ENCODE data around the gene ATP5F1D. TPM values are rescaled to one million over a fixed set of nuclear protein-coding genes. Genes with fewer than 3 reads are reported as not detected.
A peak's percentile ranks its signal among the peaks of the same experiment; 100 is the strongest.

ATP5F1D gene
- total and polyA plus RNA-seq, 11 donors: 201 to 1,034 (median 459) TPM

GRCh38 chr19:1229924-1230782, 11.4 kb upstream of the ATP5F1D start:
- ATAC-seq (no peak), DNase-seq (no peak)
- no peak overlapping the region for H3K4me3 ChIP-seq
- WGBS, 4 donors: 91 to 92% (median 92%) methylated on average over 12 to 61 of the region's 61 CpGs
- no peak overlapping the region for H3K27ac ChIP-seq
- TF ChIP-seq CTCF (IDR thresholded peaks at IDR 0.05) (no peak), POLR2A (IDR thresholded peaks at IDR 0.05) (no peak)
- peaks cover 0 to 34% (median 27%) of the 10 kb centered on the region in 9 donors for H3K36me3 ChIP-seq
- no peaks in the 10 kb centered on the region for H3K9me3 ChIP-seq
- H3K4me1 ChIP-seq: peaks cover 0 to 22% (median 13%) of the 10 kb centered on the region in 12 donors
- no peaks in the 10 kb centered on the region for H3K27me3 ChIP-seq
- intact Hi-C loops (cut with DNase I): no loop called here

- H3K27me3 ChIP-seq: no peaks in the 10 kb centered on the region
Observed at GRCh38 chr19:1230783-1231489, 10.6 kb upstream of the ATP5F1D start.

GRCh38 chr19:1231729-1232637, 9.6 kb upstream of the ATP5F1D start:
- Histone ChIP-seq H3K9me3 (no peaks in the 10 kb centered on the region), H3K27ac (peak overlapping the region in 4 of 12 donors; percentile 16 to 49 (median 38)), H3K4me1 (peaks cover 0 to 33% (median 14%) of the 10 kb centered on the region in 12 donors), H3K36me3 (peaks cover 0 to 17% (median 13%) of the 10 kb centered on the region in 9 donors), H3K4me3 (no peak overlapping the region), H3K27me3 (peaks cover 0 to 7% (median 0%) of the 10 kb centered on the region in 9 donors)
- intact Hi-C loops (cut with DNase I): no loop called here
- DNase-seq (no peak), ATAC-seq (peak in 3 of 4 donors; percentile 4 to 17 (median 10))
- 76 to 81% (median 79%) methylated on average over 13 to 15 of the region's 15 CpGs for WGBS, 4 donors
- TF ChIP-seq CTCF (IDR thresholded peaks at IDR 0.05): no peak

More at GRCh38 chr19:1230783-1231489, 10.6 kb upstream of the ATP5F1D start:
- Histone ChIP-seq H3K4me3 (no peak overlapping the region), H3K4me1 (peaks cover 0 to 22% (median 13%) of the 10 kb centered on the region in 12 donors), H3K9me3 (no peaks in the 10 kb centered on the region), H3K36me3 (peaks cover 0 to 27% (median 22%) of the 10 kb centered on the region in 9 donors), H3K27ac (no peak overlapping the region)
- no peak for ATAC-seq
- no peak for DNase-seq
- 80 to 93% (median 84%) methylated on average over 17 to 38 of the region's 38 CpGs for WGBS, 4 donors
- intact Hi-C loops (cut with DNase I): no loop called here
- TF ChIP-seq POLR2A (IDR thresholded peaks at IDR 0.05): no peak
- no peak for TF ChIP-seq CTCF (IDR thresholded peaks at IDR 0.05)
